Measurements from ENCODE around the gene TRPM4. TPM values are rescaled to one million over a fixed set of nuclear protein-coding genes. Genes with fewer than 3 reads are reported as not detected.

TRPM4 gene
- 11.8 and 14.5 TPM in 2 replicates for total RNA-seq

DNA sequence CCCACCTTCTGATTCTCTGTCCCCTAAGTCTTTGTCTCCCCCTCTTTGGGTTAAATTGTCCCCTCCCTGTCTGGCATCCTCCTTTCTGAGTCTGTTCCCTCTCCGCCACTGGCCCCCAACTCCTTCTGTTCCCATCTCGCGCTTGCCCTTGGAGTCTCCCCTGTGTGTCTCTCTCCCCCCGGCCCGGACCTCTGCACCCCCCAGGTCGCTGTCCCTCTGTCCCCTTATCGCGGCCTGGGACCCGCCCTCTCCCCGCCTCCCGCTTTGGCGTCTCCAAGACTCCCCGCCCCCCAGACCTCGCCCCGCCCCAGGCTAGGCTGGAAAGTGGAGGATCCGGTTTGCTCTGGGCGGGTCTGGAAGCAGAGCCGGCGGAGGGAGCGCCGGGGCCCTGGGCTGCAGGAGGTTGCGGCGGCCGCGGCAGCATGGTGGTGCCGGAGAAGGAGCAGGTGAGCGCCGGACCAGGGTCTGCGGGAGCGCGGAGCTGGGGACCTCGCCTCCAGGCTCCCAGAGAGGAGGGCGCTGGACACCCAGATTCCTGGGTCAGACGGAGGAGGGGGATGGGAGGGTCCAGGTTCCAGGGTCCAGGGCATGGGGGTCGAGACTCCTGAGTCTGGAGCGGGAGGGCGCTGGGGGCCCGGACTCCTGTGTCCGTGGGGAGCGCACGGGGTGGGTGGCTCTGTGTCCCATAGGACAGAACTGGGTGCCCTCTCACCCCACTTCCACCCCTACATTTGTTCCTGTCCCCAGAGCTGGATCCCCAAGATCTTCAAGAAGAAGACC is at the start of gene TRPM4:
Gene TRPM4, plus strand, starts transcription at position 348 of the 780 bp plus-strand sequence. Its CDS starts 75 bp downstream, at position 423.

GRCh38 chr19:49113762-49114629 is 43.6 kb upstream of the TRPM4 start, which contains the start of gene LIN7B:
Gene LIN7B (plus strand): TSS chr19:49114370. CDS start chr19:49114405, 35 bp downstream.

GRCh38 chr19:49118565-49119410 is 38.8 kb upstream of the TRPM4 start, which contains the start of gene C19orf73:
Gene C19orf73 (minus strand): TSS chr19:49119143. CDS start chr19:49119022, 121 bp downstream.

GRCh38 chr19:49119411-49120324 is 37.9 kb upstream of the TRPM4 start, which contains the start of gene PPFIA3:
Gene PPFIA3 (plus strand): TSS chr19:49119544. CDS start chr19:49127874, 8,330 bp downstream.

DNA sequence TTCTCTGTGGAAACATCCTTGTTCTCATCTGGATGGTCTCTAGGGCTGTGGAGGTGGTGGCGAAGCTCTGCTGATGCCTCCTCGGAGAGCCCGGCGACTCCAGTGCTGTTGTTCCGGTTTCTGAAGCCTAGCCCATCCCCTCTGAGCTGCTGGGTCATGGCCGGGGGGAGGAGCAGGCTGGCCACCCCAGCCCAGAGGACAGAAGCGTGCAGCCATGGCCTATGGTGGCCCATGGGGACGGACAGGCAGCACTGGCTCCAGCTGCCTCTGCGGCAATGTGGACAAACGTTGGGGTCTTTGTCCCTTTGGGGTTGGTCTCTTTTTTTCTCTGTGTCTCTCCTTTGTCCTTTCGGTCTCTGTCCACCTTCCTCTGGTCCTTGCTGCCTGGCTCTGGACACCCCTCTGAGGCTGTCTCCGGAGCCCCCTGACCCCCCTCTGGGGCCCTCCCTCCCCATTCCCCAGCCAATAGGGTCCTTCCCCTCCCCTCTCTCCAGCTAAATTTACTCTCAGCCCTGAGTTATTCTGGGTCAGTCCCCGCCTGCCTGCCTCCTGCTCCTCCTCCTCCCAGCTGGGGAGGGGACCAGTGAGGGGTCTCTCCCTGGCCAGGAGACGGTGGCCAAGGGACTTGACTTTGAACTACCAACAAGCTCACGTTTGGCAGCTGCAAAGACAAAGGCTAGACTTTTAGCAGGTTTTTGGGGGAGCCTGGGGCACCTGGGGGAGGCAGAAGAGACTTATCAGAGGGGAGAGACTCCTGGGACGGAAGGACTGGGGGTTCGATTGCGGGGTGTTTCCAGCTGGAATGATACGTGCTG is 2.4 kb upstream of the TRPM4 start, which contains the start of gene HRC:
Gene HRC, minus strand, starts transcription at position 392 of the 815 bp plus-strand sequence. Its CDS starts 159 bp downstream, at position 233.

Other genes with a start within 250 kb of the TRPM4 start
- gene DHDH, start 224.1 kb upstream of the TRPM4 start, total RNA-seq: not detected in 2 replicates
- 78.0 and 87.6 TPM in 2 replicates for gene BAX, start 202.9 kb upstream of the TRPM4 start, total RNA-seq
- 7,879 and 9,183 TPM in 2 replicates for gene FTL, start 192.5 kb upstream of the TRPM4 start, total RNA-seq
- 67.8 and 76.5 TPM in 2 replicates for gene GYS1, start 164.5 kb upstream of the TRPM4 start, total RNA-seq
- 90.5 and 99.1 TPM in 2 replicates for gene RUVBL2, start 163.9 kb upstream of the TRPM4 start, total RNA-seq
- gene LHB, start 140.7 kb upstream of the TRPM4 start, total RNA-seq: not detected in 2 replicates
- gene CGB3, start 133.5 kb upstream of the TRPM4 start, total RNA-seq: not detected in 2 replicates
- gene CGB2, start 125.9 kb upstream of the TRPM4 start, total RNA-seq: not detected in 2 replicates
- gene CGB1, start 120.9 kb upstream of the TRPM4 start, total RNA-seq: not detected in 2 replicates
- not detected in 2 replicates for gene CGB5, start 113.9 kb upstream of the TRPM4 start, total RNA-seq
- gene CGB8, start 108.7 kb upstream of the TRPM4 start, total RNA-seq: not detected in 2 replicates
- gene CGB7, start 100.0 kb upstream of the TRPM4 start, total RNA-seq: not detected in 2 replicates
- not detected in 2 replicates for gene NTF4, start 93.0 kb upstream of the TRPM4 start, total RNA-seq
- not detected in 2 replicates for gene KCNA7, start 85.1 kb upstream of the TRPM4 start, total RNA-seq
- 107 and 131 TPM in 2 replicates for gene SNRNP70, start 72.3 kb upstream of the TRPM4 start, total RNA-seq
- gene LIN7B, start 43.4 kb upstream of the TRPM4 start, total RNA-seq: 5.1 and 7.6 TPM in 2 replicates
- gene C19orf73, start 38.6 kb upstream of the TRPM4 start, total RNA-seq: 0.25 and 2.7 TPM in 2 replicates
- 1.9 and 3.9 TPM in 2 replicates for gene PPFIA3, start 38.2 kb upstream of the TRPM4 start, total RNA-seq
- not detected in 2 replicates for gene HRC, start 2.4 kb upstream of the TRPM4 start, total RNA-seq
- 0.19 TPM in 1 of 2 replicates, not detected in the other for gene SLC6A16, start 167.4 kb downstream of the TRPM4 start, total RNA-seq
- not detected in 2 replicates for gene CD37, start 177.6 kb downstream of the TRPM4 start, total RNA-seq
- 15.7 and 18.6 TPM in 2 replicates for gene TEAD2, start 204.6 kb downstream of the TRPM4 start, total RNA-seq
- gene DKKL1, start 206.1 kb downstream of the TRPM4 start, total RNA-seq: 0.50 TPM in 1 of 2 replicates, not detected in the other
- gene KASH5, start 230.5 kb downstream of the TRPM4 start, total RNA-seq: not detected in 2 replicates

Measured in cardiac ventricle fibroblast (primary cell).